NK-92 treated with Interleukin-12 subunit alpha and Interleukin-12 subunit beta, amount 100 ng/mL, for 24 hours (cell line): ENCODE data around the gene RIMKLB.
"Not testable (repeated sequence)": the region's sequence is repeated elsewhere in the genome, so short reads cannot be mapped to it uniquely, and the experiment has no call there.

Experiments
- DNase-seq: peaks from one replicate; lab custom pipeline; 2025; lab: John Stamatoyannopoulos, UW

Gene RIMKLB

DNA sequence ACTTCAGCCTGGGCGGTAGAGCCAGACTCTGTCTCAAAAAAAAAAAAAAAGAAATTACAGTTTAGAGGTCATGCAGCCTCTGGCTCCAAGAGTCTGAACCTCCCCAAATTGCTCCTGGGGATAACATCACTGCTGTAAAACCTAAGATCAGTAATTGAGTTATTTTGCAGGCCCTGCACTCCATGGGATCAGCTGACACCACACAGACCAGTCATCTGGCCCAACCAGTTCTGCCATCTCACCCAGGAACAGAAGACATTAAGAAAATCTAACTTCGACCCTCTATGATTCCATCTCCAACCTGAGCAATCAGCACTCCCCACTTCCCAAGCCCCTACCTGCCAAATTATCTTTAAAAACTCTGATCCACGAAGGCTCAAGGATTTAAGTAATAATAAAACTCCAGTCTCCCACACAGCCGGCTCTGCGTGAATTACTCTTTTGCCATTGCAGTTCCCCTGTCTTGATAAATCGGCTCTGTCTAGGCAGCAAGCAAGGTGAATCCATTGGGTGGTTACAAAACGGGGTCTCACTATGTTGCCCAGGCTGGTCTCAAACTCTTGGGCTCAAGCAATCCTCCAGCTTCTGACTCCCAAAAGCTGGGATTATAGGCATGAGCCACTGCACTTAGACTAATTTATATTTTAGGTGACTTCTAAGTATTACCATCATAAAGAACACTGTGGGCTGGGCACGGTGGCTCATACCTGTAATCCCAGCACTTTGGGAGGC lies 123.1 kb downstream of the RIMKLB start:
- DNase-seq: not testable (repeated sequence)

DNA sequence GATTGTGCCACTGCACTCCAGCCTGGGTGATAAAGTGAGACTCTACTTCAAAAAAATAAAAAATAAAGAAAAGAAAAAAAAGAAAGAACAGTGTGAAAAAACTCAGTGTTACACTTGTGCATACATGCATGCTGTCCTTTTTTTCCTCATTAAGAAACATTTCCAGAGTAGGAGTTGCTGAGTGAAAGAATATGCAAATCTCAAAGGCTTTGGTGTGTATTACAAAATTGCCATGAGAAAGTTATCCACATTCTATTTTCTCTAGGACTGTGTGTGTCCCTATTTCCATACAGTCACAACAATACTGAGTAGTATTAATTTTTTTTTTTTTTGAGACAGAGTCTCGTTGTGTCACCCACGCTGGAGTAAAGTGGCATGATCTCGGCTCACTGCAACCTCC lies 123.8 kb downstream of the RIMKLB start:
- no peak for DNase-seq

DNA sequence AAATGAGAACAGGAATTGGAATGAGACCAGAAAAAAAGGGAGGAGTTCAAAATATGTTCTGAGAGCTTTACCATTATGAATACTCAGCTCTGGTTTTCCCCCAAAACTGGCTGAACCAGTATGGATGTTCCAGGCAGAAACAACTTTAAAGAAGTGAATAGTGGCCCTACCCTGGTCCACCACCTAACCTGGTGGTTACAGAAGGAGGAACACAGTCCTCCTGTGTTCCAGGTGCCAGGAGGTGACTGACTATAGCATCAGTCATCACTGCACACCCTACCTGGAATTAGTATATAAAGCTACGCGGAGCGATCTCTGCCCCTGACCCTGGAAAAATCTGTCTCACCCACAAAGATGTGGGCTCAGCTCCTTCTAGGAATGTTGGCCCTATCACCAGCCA lies 124.5 kb downstream of the RIMKLB start, which contains the start of gene A2ML1:
TSS of gene A2ML1 (plus strand) at position 324 of the 400 bp plus-strand sequence. CDS start at position 355, 31 bp downstream.
- no peak for DNase-seq

GRCh38 chr12:8823565-8824300 lies 125.9 kb downstream of the RIMKLB start:
- no peak for DNase-seq

- DNase-seq: no peak
These were observed 129.9 kb downstream of the RIMKLB start for GRCh38 chr12:8827551-8828256.

GRCh38 chr12:8828257-8829124 lies 130.7 kb downstream of the RIMKLB start:
- no peak for DNase-seq

DNA sequence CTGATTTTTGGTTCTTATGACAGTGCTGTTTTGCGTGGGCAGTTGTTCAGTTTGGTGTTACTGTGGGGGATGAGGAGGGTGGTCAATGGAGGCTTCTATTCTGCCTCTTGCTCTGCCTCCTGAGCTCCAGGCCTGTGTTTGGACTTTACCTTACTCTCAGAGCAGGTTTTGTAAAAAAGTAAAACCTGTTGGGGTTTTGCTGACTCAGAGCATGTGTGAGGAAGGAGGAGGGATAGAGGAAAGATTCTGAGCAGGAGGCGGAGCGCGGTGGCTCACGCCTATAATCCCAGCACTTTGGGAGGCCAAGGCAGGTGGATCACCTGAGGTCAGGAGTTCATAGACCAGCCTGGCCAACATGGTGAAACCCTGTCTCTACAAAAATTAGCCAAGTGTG lies 131.3 kb downstream of the RIMKLB start:
- no peak for DNase-seq

DNA sequence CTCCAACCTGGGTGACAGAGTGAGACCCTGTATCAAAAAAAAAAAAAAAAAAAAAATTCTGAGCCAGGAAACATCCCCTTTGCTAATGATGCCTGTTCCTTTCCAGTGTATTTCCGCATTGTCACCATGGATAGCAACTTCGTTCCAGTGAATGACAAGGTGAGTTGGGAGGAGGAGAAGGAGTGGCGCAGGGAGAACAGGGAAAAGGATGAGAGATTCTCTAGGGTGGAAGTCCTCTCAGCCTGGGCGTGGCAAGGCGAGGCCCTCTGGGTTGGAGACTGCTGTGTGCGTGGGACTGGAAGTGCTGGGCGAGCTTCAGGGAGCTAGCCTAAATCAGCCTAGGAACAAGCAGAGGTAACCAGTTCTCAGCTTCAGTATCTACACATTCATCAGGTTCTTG lies 131.8 kb downstream of the RIMKLB start:
- no peak for DNase-seq

DNA sequence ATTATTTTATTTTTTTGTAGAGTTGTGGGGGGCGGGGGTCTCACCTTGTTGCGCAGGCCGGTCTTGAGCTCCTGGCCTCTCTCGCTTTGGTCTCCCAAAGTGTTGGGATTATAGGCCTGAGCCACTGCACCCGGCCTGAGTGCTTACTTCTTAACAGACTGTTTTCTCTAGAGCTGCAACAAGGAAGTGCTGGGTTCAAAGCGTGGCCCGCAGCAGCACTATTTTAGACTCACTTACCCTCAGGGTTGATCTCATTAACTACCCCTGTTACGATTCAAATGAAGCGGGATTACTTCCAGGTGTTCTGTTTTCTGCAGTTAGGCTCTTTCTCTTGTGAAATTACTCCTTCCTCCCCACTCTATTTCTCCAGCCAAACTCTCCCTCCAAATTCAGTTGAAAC lies 133.3 kb downstream of the RIMKLB start:
- DNase-seq: no peak

DNA sequence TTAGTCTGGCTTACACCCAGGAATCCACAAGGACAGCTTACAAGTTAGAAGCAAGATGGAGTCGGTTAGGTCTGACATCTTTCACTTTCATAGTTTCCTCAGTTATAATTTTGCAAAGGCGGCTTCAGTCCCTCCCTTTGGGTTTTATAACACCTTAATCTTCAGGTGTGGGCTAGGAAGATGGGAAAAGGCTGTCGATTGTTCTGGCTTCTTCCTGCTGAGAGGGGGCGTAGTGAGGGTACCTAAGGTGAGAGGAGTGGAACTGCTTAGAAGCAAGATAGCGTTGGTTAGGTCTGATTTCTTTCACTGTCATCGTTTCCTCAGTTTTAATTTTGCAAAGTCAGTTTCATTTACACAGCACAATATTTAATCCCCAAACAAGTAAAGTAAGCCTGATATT lies 134.7 kb downstream of the RIMKLB start:
- DNase-seq: no peak
